ENCODE results near the gene LRRC1. TPM values are rescaled to one million over a fixed set of nuclear protein-coding genes. Genes with fewer than 3 reads are reported as not detected.
"Not testable (repeated sequence)": the region's sequence is repeated elsewhere in the genome, so short reads cannot be mapped to it uniquely, and the experiment has no call there.

LRRC1 gene
- total and polyA plus RNA-seq, 2 donors (not counting 3 experiments of a cell fraction or from before 2014, with no cell fraction given) = 5.6 to 11.7 TPM

GRCh38 chr6:53805725-53806124 is 10.9 kb downstream of the LRRC1 start:
- POLR2A ChIA-PET = no interaction called here
- Histone ChIP-seq H3K9ac (replicated peaks; ENCODE audit: extremely low read depth, insufficient read depth, low read length) (no peak overlapping the region), H3K9me3 (replicated peaks; ENCODE audit: control insufficient read depth, insufficient read depth, low read length) (no peaks in the 10 kb centered on the region), H3K4me3 (replicated peaks in 1 of 3; ENCODE audit: insufficient read depth in 1 of 3, low read depth in 1 of 3, low read length in 3 of 3) (no peak overlapping the region), H3K36me3 (ENCODE audit: control insufficient read depth in 2 of 2, extremely low read depth in 1 of 2, insufficient read depth in 2 of 2, low read length in 2 of 2) (no peaks in the 10 kb centered on the region), H4K20me1 (replicated peaks; ENCODE audit: control insufficient read depth, extremely low read depth, insufficient read depth, low read length) (no peaks in the 10 kb centered on the region), H3K9me1 (replicated peaks; ENCODE audit: control insufficient read depth, extremely low read depth, insufficient read depth, low read length) (no peaks in the 10 kb centered on the region), H3K27me3 (ENCODE audit: control insufficient read depth in 2 of 2, insufficient read depth in 2 of 2, low read length in 2 of 2) (no peaks in the 10 kb centered on the region), H3K79me2 (ENCODE audit: control insufficient read depth, insufficient read depth, low read length) (peaks cover 13% of the 10 kb centered on the region), H3K4me1 (ENCODE audit: control insufficient read depth, extremely low read depth, insufficient read depth, low read length) (peaks cover 4% of the 10 kb centered on the region), H2AFZ (ENCODE audit: low read depth, low read length) (no peak overlapping the region), H3K27ac (ENCODE audit: insufficient read depth, low read depth, low read length) (no peak overlapping the region), H3K4me2 (ENCODE audit: insufficient read depth, low read length) (no peak overlapping the region)
- no TSS peak for BruUV-seq (replicated peaks)
- TF ChIP-seq POLR2A (IDR thresholded peaks at IDR 0.05; ENCODE audit: low read depth, low read length) (no peak), CTCF (IDR thresholded peaks at IDR 0.05; ENCODE audit: extremely low read depth in 1 of 2, insufficient read depth in 1 of 2, low read depth in 1 of 2, low read length in 2 of 2) (no peak), GATA2 (IDR thresholded peaks at IDR 0.05; ENCODE audit: insufficient read depth, insufficient read length, low read depth, low read length) (no peak), POLR2AphosphoS5 (IDR thresholded peaks at IDR 0.05; ENCODE audit: insufficient read depth, low read depth, low read length) (no peak), EZH2 (IDR thresholded peaks at IDR 0.05; ENCODE audit: borderline replicate concordance, low read depth, low read length, severe bottlenecking) (no peak), JUN (IDR thresholded peaks at IDR 0.05; ENCODE audit: borderline replicate concordance, insufficient read depth, insufficient read length, low read depth) (no peak), FOS (IDR thresholded peaks at IDR 0.05; ENCODE audit: borderline replicate concordance, insufficient read depth, low read length) (no peak), MAX (IDR thresholded peaks at IDR 0.05; ENCODE audit: insufficient read depth, insufficient read length) (no peak), MYC (IDR thresholded peaks at IDR 0.05; ENCODE audit: low read depth, low read length) (no peak)
- CTCF ChIA-PET = interaction anchor here (0.7 kb wide), 1 partner anchor 9 kb away, joined by 3 read pairs; no protein-coding TSS in a partner anchor
- DNase-seq (ENCODE audit: low read depth, low spot score) = no peak
- no peak for FAIRE-seq
- dilution Hi-C loops (cut with MboI; ENCODE audit: extremely low pct_ligation_motif_present, low sequenced_read_pairs) (no loop called here), intact Hi-C loops (cut with micrococcal nuclease) (no loop called here)

- POLR2A ChIA-PET, FAIRE-seq: not testable (repeated sequence)
These were observed 12.8 kb downstream of the LRRC1 start for GRCh38 chr6:53807606-53808005.

More at GRCh38 chr6:53807606-53808005, 12.8 kb downstream of the LRRC1 start:
- dilution Hi-C loops (cut with MboI; ENCODE audit: extremely low pct_ligation_motif_present, low sequenced_read_pairs); BruUV-seq (replicated peaks); H3K4me3 ChIP-seq (replicated peaks in 1 of 3; ENCODE audit: insufficient read depth in 1 of 3, low read depth in 1 of 3, low read length in 3 of 3); H3K27ac ChIP-seq (ENCODE audit: insufficient read depth, low read depth, low read length); H3K9me3 ChIP-seq (replicated peaks; ENCODE audit: control insufficient read depth, insufficient read depth, low read length); DNase-seq (ENCODE audit: low read depth, low spot score); intact Hi-C loops (cut with micrococcal nuclease); H3K9me1 ChIP-seq (replicated peaks; ENCODE audit: control insufficient read depth, extremely low read depth, insufficient read depth, low read length); H4K20me1 ChIP-seq (replicated peaks; ENCODE audit: control insufficient read depth, extremely low read depth, insufficient read depth, low read length); H3K9ac ChIP-seq (replicated peaks; ENCODE audit: extremely low read depth, insufficient read depth, low read length); H3K36me3 ChIP-seq (ENCODE audit: control insufficient read depth in 2 of 2, extremely low read depth in 1 of 2, insufficient read depth in 2 of 2, low read length in 2 of 2); H2AFZ ChIP-seq (ENCODE audit: low read depth, low read length); H3K27me3 ChIP-seq (ENCODE audit: control insufficient read depth in 2 of 2, insufficient read depth in 2 of 2, low read length in 2 of 2); H3K4me2 ChIP-seq (ENCODE audit: insufficient read depth, low read length): not testable (repeated sequence)
- CTCF ChIA-PET = interaction anchor here (1.7 kb wide), 1 partner anchor 148 kb away, joined by 6 read pairs; no protein-coding TSS in a partner anchor
- H3K4me1 ChIP-seq (ENCODE audit: control insufficient read depth, extremely low read depth, insufficient read depth, low read length) = peaks cover 10% of the 10 kb centered on the region
- peaks cover 17% of the 10 kb centered on the region for H3K79me2 ChIP-seq (ENCODE audit: control insufficient read depth, insufficient read depth, low read length)
